GM18951 (cell line): Measurements from ENCODE around the gene RSF1.
"Not testable (repeated sequence)": the region's sequence is repeated elsewhere in the genome, so short reads cannot be mapped to it uniquely, and the experiment has no call there.

Experiments used
- POLR2A ChIP-seq: IDR thresholded peaks from 4 replicates; pipeline ENCODE4 v1.6.1; 2011; ENCODE audit warnings: mild to moderate bottlenecking; ENCODE audit not compliant: insufficient read length, insufficient read depth; ENCODE audit errors: extremely low read depth
- in situ Hi-C: fragments of 300-500 bp; cut with MboI; formaldehyde crosslinking; loops from one replicate; pipeline ENCODE4 v1.12.0; 2022; ENCODE audit warnings: low sequenced_read_pairs, mixed read lengths, inconsistent platforms; ENCODE audit not compliant: unreplicated experiment

RSF1 gene, protein sequence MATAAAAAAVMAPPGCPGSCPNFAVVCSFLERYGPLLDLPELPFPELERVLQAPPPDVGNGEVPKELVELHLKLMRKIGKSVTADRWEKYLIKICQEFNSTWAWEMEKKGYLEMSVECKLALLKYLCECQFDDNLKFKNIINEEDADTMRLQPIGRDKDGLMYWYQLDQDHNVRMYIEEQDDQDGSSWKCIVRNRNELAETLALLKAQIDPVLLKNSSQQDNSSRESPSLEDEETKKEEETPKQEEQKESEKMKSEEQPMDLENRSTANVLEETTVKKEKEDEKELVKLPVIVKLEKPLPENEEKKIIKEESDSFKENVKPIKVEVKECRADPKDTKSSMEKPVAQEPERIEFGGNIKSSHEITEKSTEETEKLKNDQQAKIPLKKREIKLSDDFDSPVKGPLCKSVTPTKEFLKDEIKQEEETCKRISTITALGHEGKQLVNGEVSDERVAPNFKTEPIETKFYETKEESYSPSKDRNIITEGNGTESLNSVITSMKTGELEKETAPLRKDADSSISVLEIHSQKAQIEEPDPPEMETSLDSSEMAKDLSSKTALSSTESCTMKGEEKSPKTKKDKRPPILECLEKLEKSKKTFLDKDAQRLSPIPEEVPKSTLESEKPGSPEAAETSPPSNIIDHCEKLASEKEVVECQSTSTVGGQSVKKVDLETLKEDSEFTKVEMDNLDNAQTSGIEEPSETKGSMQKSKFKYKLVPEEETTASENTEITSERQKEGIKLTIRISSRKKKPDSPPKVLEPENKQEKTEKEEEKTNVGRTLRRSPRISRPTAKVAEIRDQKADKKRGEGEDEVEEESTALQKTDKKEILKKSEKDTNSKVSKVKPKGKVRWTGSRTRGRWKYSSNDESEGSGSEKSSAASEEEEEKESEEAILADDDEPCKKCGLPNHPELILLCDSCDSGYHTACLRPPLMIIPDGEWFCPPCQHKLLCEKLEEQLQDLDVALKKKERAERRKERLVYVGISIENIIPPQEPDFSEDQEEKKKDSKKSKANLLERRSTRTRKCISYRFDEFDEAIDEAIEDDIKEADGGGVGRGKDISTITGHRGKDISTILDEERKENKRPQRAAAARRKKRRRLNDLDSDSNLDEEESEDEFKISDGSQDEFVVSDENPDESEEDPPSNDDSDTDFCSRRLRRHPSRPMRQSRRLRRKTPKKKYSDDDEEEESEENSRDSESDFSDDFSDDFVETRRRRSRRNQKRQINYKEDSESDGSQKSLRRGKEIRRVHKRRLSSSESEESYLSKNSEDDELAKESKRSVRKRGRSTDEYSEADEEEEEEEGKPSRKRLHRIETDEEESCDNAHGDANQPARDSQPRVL (N-terminal part only)

DNA sequence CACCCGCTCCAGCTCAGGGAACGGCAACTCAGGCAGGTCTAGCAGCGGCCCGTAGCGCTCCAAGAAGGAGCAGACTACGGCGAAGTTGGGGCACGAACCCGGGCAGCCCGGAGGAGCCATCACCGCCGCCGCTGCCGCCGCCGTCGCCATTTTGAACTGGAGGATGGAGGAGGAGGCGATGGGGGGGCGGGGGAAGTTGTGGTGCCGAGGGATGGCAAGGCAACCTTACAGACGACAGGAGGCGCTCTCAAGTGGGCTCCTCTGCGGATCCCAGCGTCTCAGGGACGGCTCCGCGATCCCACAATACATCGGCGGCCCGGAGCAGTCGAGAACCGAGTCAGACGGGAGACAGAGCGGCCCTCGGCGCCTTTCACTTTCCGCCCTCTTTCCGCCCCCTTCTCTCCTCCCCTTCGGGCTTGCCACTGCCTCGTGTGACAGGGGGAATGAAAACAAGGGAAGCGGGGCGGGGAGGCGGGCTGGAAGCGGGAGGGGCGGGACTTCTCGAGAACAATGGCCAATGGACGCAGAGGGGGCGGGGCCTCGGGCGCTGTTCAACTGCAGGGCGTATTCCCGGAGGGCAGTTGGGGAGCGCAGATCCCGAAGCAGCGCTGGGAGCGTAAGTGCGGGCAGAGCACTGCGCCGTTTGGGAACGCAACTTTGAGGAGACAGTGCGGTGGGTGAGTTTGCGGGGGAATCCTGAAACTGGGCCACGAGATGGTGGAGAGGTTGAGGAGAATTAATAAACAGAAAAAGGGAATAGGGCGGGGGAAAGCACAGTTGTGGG lies at the start of gene RSF1, which contains the start of gene AAMDC:
TSS of gene RSF1 (minus strand) at position 158 of the 784 bp plus-strand sequence. CDS start at position 150, 8 bp downstream.
TSS of gene AAMDC (plus strand) at position 580 of the 784 bp plus-strand sequence. CDS start 21,353 bp downstream, outside the sequence.
- in situ Hi-C loops: no loop called here
- TF ChIP-seq POLR2A: peak; percentile 63

DNA sequence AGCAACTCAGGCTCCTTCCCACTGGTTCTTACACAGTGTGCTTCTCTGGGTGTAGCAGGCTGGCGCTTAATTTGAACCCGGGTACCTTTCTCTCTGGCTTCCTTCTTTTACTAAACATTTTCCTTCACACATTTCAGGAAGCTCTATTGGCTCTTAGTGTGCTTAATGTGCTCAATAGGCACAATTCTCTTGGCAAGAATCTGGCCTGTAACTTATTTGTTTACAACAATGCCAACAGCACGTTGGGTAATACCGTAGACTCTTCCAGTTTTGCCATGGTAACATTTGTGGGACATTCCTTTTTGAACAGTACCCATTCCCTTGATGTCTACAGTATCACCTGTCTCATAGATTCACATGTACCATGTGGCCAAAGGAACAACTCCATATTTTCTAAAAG lies 48.2 kb upstream of the RSF1 start:
- in situ Hi-C loops: no loop called here
- no peak for TF ChIP-seq POLR2A

DNA sequence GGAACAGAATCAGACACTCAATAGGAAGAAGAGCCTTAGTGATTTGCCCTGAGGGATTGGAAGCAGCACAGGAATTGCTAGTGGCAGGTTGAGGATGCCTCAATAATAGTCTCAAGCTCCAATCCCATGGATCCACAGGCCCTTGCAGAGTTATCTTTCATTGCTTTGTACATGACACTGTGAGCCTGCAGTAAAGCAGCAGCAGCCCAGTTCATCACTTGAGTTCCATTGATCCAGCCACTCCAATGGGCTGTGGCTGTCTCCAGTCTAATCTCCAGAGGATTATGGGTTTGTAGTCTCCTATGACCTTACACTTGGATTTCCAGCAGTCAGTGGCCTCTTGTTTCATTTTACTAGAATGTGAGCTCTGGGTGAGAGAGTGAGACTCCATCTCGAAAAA lies 45.8 kb upstream of the RSF1 start:
- in situ Hi-C loops: no loop called here
- no peak for TF ChIP-seq POLR2A

DNA sequence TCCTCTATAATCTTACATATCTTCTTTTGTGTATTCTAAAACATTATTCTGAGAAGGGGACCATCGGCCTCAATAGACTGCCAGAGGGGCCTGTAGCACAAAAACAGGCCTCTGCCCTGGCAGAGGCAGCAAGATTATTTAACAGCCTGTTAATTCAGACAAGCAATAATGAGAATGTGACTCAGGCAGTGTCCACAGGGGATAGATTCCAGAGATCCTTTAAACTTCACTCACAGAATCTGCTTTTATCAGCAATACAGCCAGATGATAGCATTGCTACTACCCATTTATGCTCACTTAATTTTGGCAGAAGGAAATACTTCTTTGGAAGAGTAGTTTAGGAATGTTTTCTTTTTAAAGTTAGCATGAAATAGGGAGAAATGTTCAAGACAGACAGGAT lies 45.3 kb upstream of the RSF1 start:
- TF ChIP-seq POLR2A: no peak
- in situ Hi-C loops: no loop called here

DNA sequence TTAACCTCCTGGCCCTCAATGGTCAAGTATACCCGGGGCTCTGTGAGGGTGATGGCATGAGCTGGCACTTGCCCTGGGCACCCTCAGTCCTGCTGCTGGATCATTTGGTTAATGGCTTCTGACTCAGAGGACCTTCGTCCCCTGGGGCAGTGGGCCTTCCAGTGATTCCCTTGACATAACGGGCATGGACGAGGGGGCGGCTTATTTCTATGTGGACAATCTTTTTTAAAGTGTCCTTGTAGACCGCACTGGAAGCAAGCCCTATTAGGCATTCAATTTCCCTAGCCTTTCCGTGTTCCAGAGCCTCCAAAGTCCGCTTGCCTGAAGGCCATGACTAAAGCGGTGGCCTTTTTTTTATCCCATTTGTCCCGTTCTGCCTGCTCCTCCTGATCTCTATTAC lies 40.9 kb upstream of the RSF1 start:
- in situ Hi-C loops: not testable (repeated sequence)

DNA sequence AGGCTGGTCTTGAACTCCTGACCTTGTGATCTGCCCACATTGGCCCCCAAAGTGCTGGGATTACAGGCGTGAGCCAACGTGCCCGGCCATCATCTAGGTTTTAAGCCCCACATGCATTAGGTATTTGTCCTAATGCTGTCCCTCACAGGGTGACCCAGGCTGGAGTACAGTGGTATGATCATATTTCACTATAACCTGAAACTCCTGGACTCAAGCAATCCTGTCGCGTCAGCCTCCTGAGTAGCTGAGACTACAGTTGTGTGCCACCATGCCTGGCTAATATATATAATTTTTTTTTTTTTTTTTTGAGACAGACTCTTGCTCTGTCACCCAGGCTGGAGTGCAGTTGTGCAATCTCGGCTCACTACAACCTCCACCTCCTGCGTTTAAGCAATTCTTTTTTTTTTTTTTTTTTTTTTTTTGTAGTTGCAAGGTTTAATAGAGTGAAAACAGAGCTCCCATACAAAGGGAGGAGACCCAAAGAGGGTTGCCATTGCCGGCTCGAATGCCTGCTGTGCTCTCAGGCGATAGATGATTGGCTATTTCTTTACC lies 37.5 kb upstream of the RSF1 start:
- in situ Hi-C loops: not testable (repeated sequence)

DNA sequence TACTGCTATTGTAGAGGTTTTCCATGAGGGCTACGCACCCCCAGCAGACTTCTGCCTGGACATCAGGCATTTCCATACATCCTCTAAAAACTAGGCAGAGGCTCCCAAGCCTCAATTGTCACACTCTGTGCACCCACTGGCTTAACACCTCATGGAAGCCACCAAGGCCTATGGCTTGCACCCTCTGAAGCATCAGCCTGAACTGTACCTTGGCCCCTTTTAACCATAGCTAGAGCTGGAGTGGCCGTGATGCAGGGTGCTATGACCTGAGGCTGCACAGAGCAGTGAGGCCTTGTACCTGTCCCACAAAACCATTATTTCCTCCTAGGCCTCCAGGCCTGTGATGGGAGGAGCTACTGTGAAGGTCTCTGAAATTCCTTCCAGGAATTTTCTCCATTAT lies 34.3 kb upstream of the RSF1 start:
- no peak for TF ChIP-seq POLR2A
- in situ Hi-C loops: no loop called here

DNA sequence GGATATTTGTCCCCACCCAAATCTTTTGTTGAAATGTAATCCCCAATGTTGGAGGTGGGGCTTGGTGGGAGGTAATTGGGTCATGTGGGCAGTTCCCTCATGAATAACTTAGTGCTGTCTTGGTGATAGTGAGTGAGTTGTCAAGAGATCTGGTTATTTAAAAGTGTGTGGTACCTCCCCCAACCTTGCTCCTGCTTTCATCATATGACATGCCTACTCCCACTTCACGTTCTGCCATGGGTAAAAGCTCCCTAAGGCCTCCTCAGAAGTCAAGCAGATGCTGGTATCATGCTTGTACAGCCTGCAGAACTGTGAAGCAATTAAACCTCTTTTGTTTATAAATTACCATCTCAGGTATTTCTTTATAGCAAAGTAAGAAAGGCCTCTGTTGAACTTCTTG lies 31.0 kb upstream of the RSF1 start:
- TF ChIP-seq POLR2A: no peak
- in situ Hi-C loops: no loop called here

DNA sequence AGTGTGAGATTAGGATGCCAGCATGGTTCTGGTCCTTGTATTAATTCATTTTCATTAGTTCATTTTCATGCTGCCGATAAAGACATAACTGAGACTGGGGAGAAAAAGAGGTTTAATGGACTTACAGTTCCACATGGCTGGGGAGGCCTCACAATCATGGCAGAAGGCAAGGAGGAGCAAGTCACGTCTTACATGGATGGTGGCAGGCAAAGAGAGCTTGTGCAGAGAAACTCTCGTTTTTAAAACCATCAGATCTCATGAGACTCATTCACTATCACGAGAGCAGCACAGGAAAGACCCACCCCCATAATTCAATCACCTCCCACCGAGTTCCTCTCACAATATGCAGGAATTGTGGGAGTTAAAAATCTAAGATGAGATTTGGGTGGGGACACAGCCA lies 23.2 kb upstream of the RSF1 start:
- in situ Hi-C loops: not testable (repeated sequence)

DNA sequence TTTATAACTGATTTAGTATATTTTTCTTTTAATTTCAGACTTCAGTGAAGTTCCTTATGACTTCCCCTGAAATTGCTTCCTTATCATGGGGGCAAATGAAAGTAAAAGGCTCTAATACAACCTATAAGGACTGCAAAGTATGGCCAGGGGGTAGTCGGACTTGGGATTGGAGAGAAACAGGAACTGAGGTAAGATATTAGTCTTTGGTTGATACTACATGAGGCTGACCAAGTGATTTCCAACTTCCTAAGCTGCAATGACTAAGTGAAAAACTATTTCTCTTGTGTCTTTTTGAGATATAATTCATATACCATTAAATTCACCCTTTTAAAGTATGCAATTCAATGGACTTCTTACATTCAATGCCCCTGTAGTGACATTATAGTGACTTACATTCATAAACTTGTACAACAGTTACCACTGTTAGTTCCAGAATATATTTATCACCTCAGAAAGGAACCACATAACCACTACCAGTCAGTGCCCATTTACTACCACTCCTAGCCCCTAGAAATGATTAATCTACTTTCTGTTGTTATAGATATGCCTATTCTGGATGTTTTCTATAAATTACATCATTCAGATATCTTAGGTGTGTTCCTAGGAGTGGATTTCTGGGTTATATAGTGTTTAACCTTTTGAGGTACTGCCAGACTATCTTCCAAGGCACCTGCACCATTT lies 22.1 kb upstream of the RSF1 start:
- no peak for TF ChIP-seq POLR2A
- in situ Hi-C loops: no loop called here

DNA sequence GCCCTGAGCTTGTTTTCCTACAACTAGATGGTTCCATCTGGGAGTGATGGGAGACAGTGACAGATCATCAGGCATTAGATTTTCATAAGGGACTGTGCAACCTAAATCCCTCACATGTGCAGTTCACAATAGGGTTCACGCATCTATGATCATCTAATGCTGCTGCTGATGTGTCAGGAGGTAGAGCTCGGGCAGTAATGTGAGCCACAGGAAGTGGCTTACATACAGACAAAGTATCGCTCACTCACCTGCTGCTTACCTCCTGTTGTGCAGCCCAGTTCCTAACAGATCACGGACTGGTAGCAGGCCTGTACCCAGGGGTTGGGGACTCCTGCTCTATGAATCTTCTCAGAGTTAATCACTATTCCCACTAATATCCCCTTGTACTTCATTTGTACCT lies 12.8 kb upstream of the RSF1 start:
- TF ChIP-seq POLR2A: no peak
- in situ Hi-C loops: no loop called here

DNA sequence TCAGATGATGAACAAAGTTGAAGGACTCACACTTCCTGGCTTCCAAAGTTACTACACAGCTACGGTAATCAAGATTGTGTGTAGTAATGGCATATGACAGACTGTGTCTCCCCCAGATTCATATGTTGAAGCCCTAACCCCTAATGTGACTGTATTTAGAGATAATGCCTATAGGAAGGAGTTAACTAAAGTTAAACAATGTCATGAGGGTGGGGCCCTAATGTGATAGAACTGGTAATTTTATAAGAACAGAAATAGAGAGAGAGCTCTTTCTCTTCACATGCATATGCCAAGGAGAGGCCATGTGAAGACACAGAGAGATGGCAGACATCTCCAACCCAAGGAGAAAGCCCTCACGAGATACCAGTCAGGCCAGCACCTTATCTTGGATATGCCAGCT lies 8.4 kb upstream of the RSF1 start:
- in situ Hi-C loops: no loop called here

More for the DNA sequence above, 8.4 kb upstream of the RSF1 start:
- no peak for TF ChIP-seq POLR2A
